Lung (tissue), 12 donors: ENCODE results near the gene MAP7. TPM values are rescaled to one million over a fixed set of nuclear protein-coding genes. Genes with fewer than 3 reads are reported as not detected.

Experiments used
- ATAC-seq: fragments of 200-7000 bp; cut with Tn5 transposase; one replicate; pipeline ENCODE4 v1.9.1; 2020; ENCODE audit warnings: moderate number of reproducible peaks; ENCODE audit not compliant: insufficient read depth, low FRiP score
- DNase-seq, 3 donors: peaks; one replicate each; pipeline ENCODE4 v3.0.0-alpha.2; 2013 to 2017
- H3K27ac ChIP-seq, 2 donors: one replicate each; pipeline ENCODE4 v1.5.1; 2013; ENCODE audit warnings: mild to moderate bottlenecking in 2 of 2, moderate library complexity in 2 of 2, control low read depth in 1 of 2, inconsistent platforms in 1 of 2, low read depth in 1 of 2, low read length in 1 of 2
- H3K27me3 ChIP-seq, 3 donors: one replicate each; pipeline ENCODE4 v1.5.1; 2013; ENCODE audit warnings: low read length in 2 of 3; ENCODE audit not compliant: control insufficient read depth in 3 of 3, insufficient read depth in 3 of 3
- H3K36me3 ChIP-seq, 4 donors: one replicate each; pipeline ENCODE4 v1.5.1; 2013; ENCODE audit warnings: low read length in 4 of 4, mild to moderate bottlenecking in 1 of 4, moderate library complexity in 1 of 4; ENCODE audit not compliant: control insufficient read depth in 4 of 4, insufficient read depth in 4 of 4
- H3K4me1 ChIP-seq, 5 donors: one replicate each; pipeline ENCODE4 v1.5.1; 2013; ENCODE audit warnings: low read length in 5 of 5, mild to moderate bottlenecking in 2 of 5, moderate library complexity in 1 of 5; ENCODE audit not compliant: control insufficient read depth in 5 of 5, insufficient read depth in 5 of 5
- H3K4me3 ChIP-seq: one replicate; pipeline ENCODE4 v1.5.1; 2013; ENCODE audit warnings: mild to moderate bottlenecking, control low read depth, moderate library complexity
- H3K9ac ChIP-seq, 2 donors: one replicate each; pipeline ENCODE4 v1.5.1; 2013; ENCODE audit warnings: low read length in 2 of 2, control low read depth in 1 of 2; ENCODE audit not compliant: insufficient read depth in 1 of 2
- H3K9me3 ChIP-seq, 4 donors: one replicate each; pipeline ENCODE4 v1.5.1; 2013; ENCODE audit warnings: low read length in 3 of 4, mild to moderate bottlenecking in 1 of 4, moderate library complexity in 1 of 4; ENCODE audit not compliant: control insufficient read depth in 4 of 4, insufficient read depth in 3 of 4
- CTCF ChIP-seq: IDR thresholded peaks from 2 replicates; pipeline ENCODE4 v1.5.1; 2012; ENCODE audit warnings: mild to moderate bottlenecking; ENCODE audit errors: control extremely low read depth, extremely low read depth
- WGBS, 2 donors: extraction: QIAGEN DNeasy Blood & Tissue Kit; methylation state at CpG; one replicate each; pipeline ENCODE4 v1.1.7; 2013; 5-methylcytosine and 5-hydroxymethylcytosine counted together
- polyA plus RNA-seq, 2 donors: library from polyadenylated mRNA; stranded (reverse); fragments of 200-250 nt; gene quantifications; one replicate each; pipeline ENCODE4 v1.2.1, GENCODE V29; 2013
- total RNA-seq, 2 donors: library from RNA; depleted of rRNA in 1 of 2; stranded (reverse); fragments of >200 nt in 1 of 2; gene quantifications; one replicate each; pipeline ENCODE4 v1.2.1, GENCODE V29; 2014 to 2021
- donor health status: control.
- donor health status: control.
- donor health status: Bipolar disorder and iron deficiency.
- donor health status: healthy.
- donor health status: DM: yes; HTN: yes; CAD: no.

MAP7 gene
- total and polyA plus RNA-seq, 4 donors, result 8.4 to 23.4 (median 12.3) TPM

GRCh38 chr6:136467186-136467585 is 83.0 kb downstream of the MAP7 start:
- H3K9me3 ChIP-seq, result no peaks in the 10 kb centered on the region
- peaks cover 0 to 4% (median 0%) of the 10 kb centered on the region in 5 donors for H3K4me1 ChIP-seq
- no peak for TF ChIP-seq CTCF
- DNase-seq (no peak), ATAC-seq (no peak)
- H3K27ac ChIP-seq, result no peak overlapping the region
- H3K9ac ChIP-seq, result no peak overlapping the region
- 71 to 81% methylated on average over 1 of the region's 1 CpG for WGBS, 2 donors
- H3K4me3 ChIP-seq, result no peak overlapping the region
- no peaks in the 10 kb centered on the region for H3K36me3 ChIP-seq
- H3K27me3 ChIP-seq, result no peaks in the 10 kb centered on the region

GRCh38 chr6:136466777-136467176 is 83.4 kb downstream of the MAP7 start:
- Histone ChIP-seq H3K9me3 (no peaks in the 10 kb centered on the region), H3K4me3 (no peak overlapping the region), H3K27me3 (no peaks in the 10 kb centered on the region), H3K36me3 (no peaks in the 10 kb centered on the region), H3K9ac (no peak overlapping the region), H3K4me1 (peaks cover 0 to 4% (median 0%) of the 10 kb centered on the region in 5 donors), H3K27ac (no peak overlapping the region)
- ATAC-seq, result no peak
- 36 to 63% methylated on average over 4 of the region's 4 CpGs for WGBS, 2 donors
- TF ChIP-seq CTCF, result no peak
- no peak for DNase-seq

- WGBS, 2 donors, result 79 to 81% methylated on average over 2 of the region's 2 CpGs
- no peaks in the 10 kb centered on the region for H3K9me3 ChIP-seq
- ATAC-seq (no peak), DNase-seq (no peak)
- no peak overlapping the region for H3K9ac ChIP-seq
- H3K27ac ChIP-seq, result no peak overlapping the region
- no peaks in the 10 kb centered on the region for H3K27me3 ChIP-seq
- TF ChIP-seq CTCF, result no peak
- no peak overlapping the region for H3K4me3 ChIP-seq
- no peaks in the 10 kb centered on the region for H3K36me3 ChIP-seq
- H3K4me1 ChIP-seq, result peaks cover 0 to 4% (median 0%) of the 10 kb centered on the region in 5 donors
Measured at GRCh38 chr6:136465766-136466303, 84.4 kb downstream of the MAP7 start.

- no peak overlapping the region for H3K27ac ChIP-seq
- H3K36me3 ChIP-seq, result no peaks in the 10 kb centered on the region
- H3K4me3 ChIP-seq, result no peak overlapping the region
- no peak for TF ChIP-seq CTCF
- 73 to 84% methylated on average over 4 of the region's 4 CpGs for WGBS, 2 donors
- no peaks in the 10 kb centered on the region for H3K9me3 ChIP-seq
- H3K4me1 ChIP-seq, result peaks cover 0 to 4% (median 0%) of the 10 kb centered on the region in 5 donors
- no peak for DNase-seq
- no peaks in the 10 kb centered on the region for H3K27me3 ChIP-seq
- no peak overlapping the region for H3K9ac ChIP-seq
- no peak for ATAC-seq
Measured at GRCh38 chr6:136464874-136465273, 85.3 kb downstream of the MAP7 start.
